ENCODE measurements around the gene FNDC3A. TPM values are rescaled to one million over a fixed set of nuclear protein-coding genes. Genes with fewer than 3 reads are reported as not detected.

The FNDC3A gene
- polyA plus RNA-seq, 1 donor: 60.1 TPM

GRCh38 chr13:48949566-48950500 lies 25.9 kb upstream of the FNDC3A start:
- no peak for DNase-seq
- Histone ChIP-seq H3K9me3 (ENCODE audit: control insufficient read depth, low read depth, low read length) (no peaks in the 10 kb centered on the region), H3K4me1 (ENCODE audit: control insufficient read depth, insufficient read depth, low read length) (peaks cover 20% of the 10 kb centered on the region), H3K27me3 (ENCODE audit: control insufficient read depth, insufficient read depth, low read length) (no peaks in the 10 kb centered on the region), H3K27ac (ENCODE audit: low read length) (no peak overlapping the region), H3K36me3 (ENCODE audit: control insufficient read depth, insufficient read depth, low read length) (no peaks in the 10 kb centered on the region), H3K4me3 (ENCODE audit: low read length) (no peak overlapping the region)
- no CpG with 5 or more reads among the region's 4 CpGs for WGBS (ENCODE audit: insufficient coverage, low lambda C conversion rate)

- H3K36me3 ChIP-seq (ENCODE audit: control insufficient read depth, insufficient read depth, low read length): no peaks in the 10 kb centered on the region
- peaks cover 21% of the 10 kb centered on the region for H3K4me1 ChIP-seq (ENCODE audit: control insufficient read depth, insufficient read depth, low read length)
- H3K9me3 ChIP-seq (ENCODE audit: control insufficient read depth, low read depth, low read length): no peaks in the 10 kb centered on the region
- DNase-seq: no peak
- no peak overlapping the region for H3K4me3 ChIP-seq (ENCODE audit: low read length)
- H3K27me3 ChIP-seq (ENCODE audit: control insufficient read depth, insufficient read depth, low read length): no peaks in the 10 kb centered on the region
- H3K27ac ChIP-seq (ENCODE audit: low read length): no peak overlapping the region
- WGBS (ENCODE audit: insufficient coverage, low lambda C conversion rate): no CpG with 5 or more reads among the region's 1 CpG
Measured at GRCh38 chr13:48950501-48950875, 25.2 kb upstream of the FNDC3A start.

GRCh38 chr13:48954081-48954480 lies 21.6 kb upstream of the FNDC3A start:
- H3K4me3 ChIP-seq (ENCODE audit: low read length): no peak overlapping the region
- H3K9me3 ChIP-seq (ENCODE audit: control insufficient read depth, low read depth, low read length): no peaks in the 10 kb centered on the region
- no peaks in the 10 kb centered on the region for H3K27me3 ChIP-seq (ENCODE audit: control insufficient read depth, insufficient read depth, low read length)
- WGBS (ENCODE audit: insufficient coverage, low lambda C conversion rate): no CpG with 5 or more reads among the region's 6 CpGs
- peaks cover 19% of the 10 kb centered on the region for H3K4me1 ChIP-seq (ENCODE audit: control insufficient read depth, insufficient read depth, low read length)
- H3K27ac ChIP-seq (ENCODE audit: low read length): peak overlapping the region; percentile 92
- DNase-seq: peak in 1 of 2 donors; percentile 37
- H3K36me3 ChIP-seq (ENCODE audit: control insufficient read depth, insufficient read depth, low read length): no peaks in the 10 kb centered on the region

- Histone ChIP-seq H3K36me3 (ENCODE audit: control insufficient read depth, insufficient read depth, low read length) (no peaks in the 10 kb centered on the region), H3K4me3 (ENCODE audit: low read length) (no peak overlapping the region), H3K4me1 (ENCODE audit: control insufficient read depth, insufficient read depth, low read length) (peaks cover 19% of the 10 kb centered on the region), H3K27me3 (ENCODE audit: control insufficient read depth, insufficient read depth, low read length) (no peaks in the 10 kb centered on the region), H3K27ac (ENCODE audit: low read length) (peak overlapping the region; percentile 92), H3K9me3 (ENCODE audit: control insufficient read depth, low read depth, low read length) (no peaks in the 10 kb centered on the region)
- peak; percentile 85 to 94 for DNase-seq
- no CpG with 5 or more reads among the region's 2 CpGs for WGBS (ENCODE audit: insufficient coverage, low lambda C conversion rate)
Measured at GRCh38 chr13:48955536-48955935, 20.2 kb upstream of the FNDC3A start.

- H3K4me3 ChIP-seq (ENCODE audit: low read length): no peak overlapping the region
- no peak for DNase-seq
- H3K4me1 ChIP-seq (ENCODE audit: control insufficient read depth, insufficient read depth, low read length): no peaks in the 10 kb centered on the region
- H3K27me3 ChIP-seq (ENCODE audit: control insufficient read depth, insufficient read depth, low read length): no peaks in the 10 kb centered on the region
- H3K9me3 ChIP-seq (ENCODE audit: control insufficient read depth, low read depth, low read length): no peaks in the 10 kb centered on the region
- H3K27ac ChIP-seq (ENCODE audit: low read length): no peak overlapping the region
- WGBS (ENCODE audit: insufficient coverage, low lambda C conversion rate): no CpG with 5 or more reads among the region's 2 CpGs
- H3K36me3 ChIP-seq (ENCODE audit: control insufficient read depth, insufficient read depth, low read length): no peaks in the 10 kb centered on the region
Measured at GRCh38 chr13:48961379-48961778, 14.3 kb upstream of the FNDC3A start.

GRCh38 chr13:48962281-48962680 lies 13.4 kb upstream of the FNDC3A start:
- WGBS (ENCODE audit: insufficient coverage, low lambda C conversion rate): 85% methylated on average over 2 of the region's 4 CpGs

GRCh38 chr13:48965736-48966135 lies 10.0 kb upstream of the FNDC3A start:
- H3K4me3 ChIP-seq (ENCODE audit: low read length): no peak overlapping the region
- no peaks in the 10 kb centered on the region for H3K9me3 ChIP-seq (ENCODE audit: control insufficient read depth, low read depth, low read length)
- H3K27ac ChIP-seq (ENCODE audit: low read length): no peak overlapping the region
- no peaks in the 10 kb centered on the region for H3K27me3 ChIP-seq (ENCODE audit: control insufficient read depth, insufficient read depth, low read length)
- H3K36me3 ChIP-seq (ENCODE audit: control insufficient read depth, insufficient read depth, low read length): no peaks in the 10 kb centered on the region
- no peaks in the 10 kb centered on the region for H3K4me1 ChIP-seq (ENCODE audit: control insufficient read depth, insufficient read depth, low read length)
- DNase-seq: no peak
- 92% methylated on average over 2 of the region's 2 CpGs for WGBS (ENCODE audit: insufficient coverage, low lambda C conversion rate)

More at GRCh38 chr13:48962281-48962680, 13.4 kb upstream of the FNDC3A start:
- H3K4me3 ChIP-seq (ENCODE audit: low read length): no peak overlapping the region
- H3K36me3 ChIP-seq (ENCODE audit: control insufficient read depth, insufficient read depth, low read length): no peaks in the 10 kb centered on the region
- no peaks in the 10 kb centered on the region for H3K9me3 ChIP-seq (ENCODE audit: control insufficient read depth, low read depth, low read length)
- no peak overlapping the region for H3K27ac ChIP-seq (ENCODE audit: low read length)
- H3K4me1 ChIP-seq (ENCODE audit: control insufficient read depth, insufficient read depth, low read length): no peaks in the 10 kb centered on the region
- no peaks in the 10 kb centered on the region for H3K27me3 ChIP-seq (ENCODE audit: control insufficient read depth, insufficient read depth, low read length)
- peak in 1 of 2 donors; percentile 53 for DNase-seq

- Histone ChIP-seq H3K4me3 (ENCODE audit: low read length) (no peak overlapping the region), H3K36me3 (ENCODE audit: control insufficient read depth, insufficient read depth, low read length) (no peaks in the 10 kb centered on the region), H3K27ac (ENCODE audit: low read length) (no peak overlapping the region), H3K27me3 (ENCODE audit: control insufficient read depth, insufficient read depth, low read length) (no peaks in the 10 kb centered on the region), H3K4me1 (ENCODE audit: control insufficient read depth, insufficient read depth, low read length) (no peaks in the 10 kb centered on the region), H3K9me3 (ENCODE audit: control insufficient read depth, low read depth, low read length) (peaks cover 6% of the 10 kb centered on the region)
- DNase-seq: no peak
- 100% methylated on average over 1 of the region's 1 CpG for WGBS (ENCODE audit: insufficient coverage, low lambda C conversion rate)
Measured at GRCh38 chr13:48969685-48970084, 6.0 kb upstream of the FNDC3A start.

- H3K27me3 ChIP-seq (ENCODE audit: control insufficient read depth, insufficient read depth, low read length): no peaks in the 10 kb centered on the region
Measured at GRCh38 chr13:48973845-48974431, 1.8 kb upstream of the FNDC3A start.

GRCh38 chr13:48975101-48975855 lies 434 bp upstream of the FNDC3A start:
- H3K4me3 ChIP-seq (ENCODE audit: low read length): peak overlapping the region; percentile 90
- peaks cover 7% of the 10 kb centered on the region for H3K9me3 ChIP-seq (ENCODE audit: control insufficient read depth, low read depth, low read length)
- no peaks in the 10 kb centered on the region for H3K36me3 ChIP-seq (ENCODE audit: control insufficient read depth, insufficient read depth, low read length)
- no peaks in the 10 kb centered on the region for H3K27me3 ChIP-seq (ENCODE audit: control insufficient read depth, insufficient read depth, low read length)
- H3K27ac ChIP-seq (ENCODE audit: low read length): peak overlapping the region; percentile 99
- 0% methylated on average over 2 of the region's 50 CpGs for WGBS (ENCODE audit: insufficient coverage, low lambda C conversion rate)
- H3K4me1 ChIP-seq (ENCODE audit: control insufficient read depth, insufficient read depth, low read length): peaks cover 11% of the 10 kb centered on the region
- peak; percentile 64 to 83 for DNase-seq

More at GRCh38 chr13:48973845-48974431, 1.8 kb upstream of the FNDC3A start:
- no peak overlapping the region for H3K4me3 ChIP-seq (ENCODE audit: low read length)
- no peak for DNase-seq
- no CpG with 5 or more reads among the region's 1 CpG for WGBS (ENCODE audit: insufficient coverage, low lambda C conversion rate)
- H3K27ac ChIP-seq (ENCODE audit: low read length): no peak overlapping the region
- H3K4me1 ChIP-seq (ENCODE audit: control insufficient read depth, insufficient read depth, low read length): peaks cover 2% of the 10 kb centered on the region
- peaks cover 7% of the 10 kb centered on the region for H3K9me3 ChIP-seq (ENCODE audit: control insufficient read depth, low read depth, low read length)
- H3K36me3 ChIP-seq (ENCODE audit: control insufficient read depth, insufficient read depth, low read length): no peaks in the 10 kb centered on the region
